ENCODE results near the gene ERGIC3. TPM values are rescaled to one million over a fixed set of nuclear protein-coding genes. Genes with fewer than 3 reads are reported as not detected.
"Not testable (repeated sequence)": the region's sequence is repeated elsewhere in the genome, so short reads cannot be mapped to it uniquely, and the experiment has no call there.

The ERGIC3 gene
- total RNA-seq, 4 donors from 2014 or later: 129 to 200 (median 163) TPM

GRCh38 chr20:35517125-35517524, 24.8 kb upstream of the ERGIC3 start:
- Histone ChIP-seq H3K36me3 (peaks cover 0 to 33% of the 10 kb centered on the region in 2 donors), H3K27me3 (no peaks in the 10 kb centered on the region), H3K27ac (no peak overlapping the region), H3K4me3 (no peak overlapping the region), H3K4me1 (no peaks in the 10 kb centered on the region), H3K9me3 (no peaks in the 10 kb centered on the region)
- WGBS, 2 donors (ENCODE audit: low coverage in 1 of 2): 100% methylated on average over 1 of the region's 1 CpG; no CpG with 5 or more reads in 1 of the 2 donors
- no peak for ATAC-seq
- TF ChIP-seq, protein P1, sequence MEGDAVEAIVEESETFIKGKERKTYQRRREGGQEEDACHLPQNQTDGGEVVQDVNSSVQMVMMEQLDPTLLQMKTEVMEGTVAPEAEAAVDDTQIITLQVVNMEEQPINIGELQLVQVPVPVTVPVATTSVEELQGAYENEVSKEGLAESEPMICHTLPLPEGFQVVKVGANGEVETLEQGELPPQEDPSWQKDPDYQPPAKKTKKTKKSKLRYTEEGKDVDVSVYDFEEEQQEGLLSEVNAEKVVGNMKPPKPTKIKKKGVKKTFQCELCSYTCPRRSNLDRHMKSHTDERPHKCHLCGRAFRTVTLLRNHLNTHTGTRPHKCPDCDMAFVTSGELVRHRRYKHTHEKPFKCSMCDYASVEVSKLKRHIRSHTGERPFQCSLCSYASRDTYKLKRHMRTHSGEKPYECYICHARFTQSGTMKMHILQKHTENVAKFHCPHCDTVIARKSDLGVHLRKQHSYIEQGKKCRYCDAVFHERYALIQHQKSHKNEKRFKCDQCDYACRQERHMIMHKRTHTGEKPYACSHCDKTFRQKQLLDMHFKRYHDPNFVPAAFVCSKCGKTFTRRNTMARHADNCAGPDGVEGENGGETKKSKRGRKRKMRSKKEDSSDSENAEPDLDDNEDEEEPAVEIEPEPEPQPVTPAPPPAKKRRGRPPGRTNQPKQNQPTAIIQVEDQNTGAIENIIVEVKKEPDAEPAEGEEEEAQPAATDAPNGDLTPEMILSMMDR (IDR thresholded peaks at IDR 0.05): no peak
- no peak for TF ChIP-seq EP300 (IDR thresholded peaks at IDR 0.05)
- no peak for TF ChIP-seq POLR2AphosphoS5 (IDR thresholded peaks at IDR 0.05)
- no peak for TF ChIP-seq POLR2A (IDR thresholded peaks at IDR 0.05)

DNA sequence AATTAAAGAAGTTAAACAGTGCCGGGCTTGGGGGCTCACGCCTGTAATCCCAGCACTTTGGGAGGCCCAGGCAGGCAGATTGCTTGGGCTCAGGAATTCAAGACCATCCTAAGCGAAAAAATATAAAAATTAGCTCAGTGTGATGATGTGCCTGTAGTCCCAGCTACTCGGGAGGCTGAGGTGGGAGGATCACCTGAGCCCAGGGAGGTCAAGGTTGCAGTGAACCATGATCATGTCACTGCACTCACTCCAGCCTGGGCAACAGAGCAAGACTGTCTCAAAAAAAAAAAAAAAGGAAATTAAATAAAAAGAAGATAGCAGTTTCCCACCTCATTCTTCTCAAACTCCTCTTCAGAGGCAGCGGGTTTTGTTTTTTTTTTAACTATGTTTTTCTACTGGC, 24.1 kb upstream of the ERGIC3 start:
- not testable (repeated sequence) for ATAC-seq, H3K27me3 ChIP-seq, H3K9me3 ChIP-seq, H3K27ac ChIP-seq, H3K4me3 ChIP-seq, H3K4me1 ChIP-seq
- 94 to 100% methylated on average over 5 of the region's 5 CpGs for WGBS, 2 donors (ENCODE audit: low coverage in 1 of 2)
- peaks cover 0 to 27% of the 10 kb centered on the region in 2 donors for H3K36me3 ChIP-seq

DNA sequence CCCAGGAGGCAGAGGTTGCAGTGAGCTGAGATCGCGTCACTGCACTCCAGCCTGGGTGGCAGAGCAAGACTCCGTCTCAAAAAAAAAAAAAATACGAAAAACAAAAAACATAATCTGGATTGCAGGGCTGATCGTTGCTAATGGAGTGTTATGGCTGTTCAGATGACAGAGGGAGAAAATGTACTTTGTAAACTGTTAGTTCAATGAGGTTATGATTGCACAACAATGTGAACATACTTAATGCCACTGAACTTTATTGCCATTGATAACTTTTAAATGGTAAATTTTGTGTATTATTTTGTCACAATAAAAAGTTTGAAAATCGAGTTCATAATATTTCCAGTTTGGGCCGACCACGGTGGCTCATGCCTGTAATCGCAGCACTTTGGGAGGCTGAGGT, 22.9 kb upstream of the ERGIC3 start:
- Histone ChIP-seq H3K27ac (no peak overlapping the region), H3K27me3 (no peaks in the 10 kb centered on the region)
- 83 to 90% methylated on average over 6 of the region's 9 CpGs for WGBS, 2 donors (ENCODE audit: low coverage in 1 of 2)

DNA sequence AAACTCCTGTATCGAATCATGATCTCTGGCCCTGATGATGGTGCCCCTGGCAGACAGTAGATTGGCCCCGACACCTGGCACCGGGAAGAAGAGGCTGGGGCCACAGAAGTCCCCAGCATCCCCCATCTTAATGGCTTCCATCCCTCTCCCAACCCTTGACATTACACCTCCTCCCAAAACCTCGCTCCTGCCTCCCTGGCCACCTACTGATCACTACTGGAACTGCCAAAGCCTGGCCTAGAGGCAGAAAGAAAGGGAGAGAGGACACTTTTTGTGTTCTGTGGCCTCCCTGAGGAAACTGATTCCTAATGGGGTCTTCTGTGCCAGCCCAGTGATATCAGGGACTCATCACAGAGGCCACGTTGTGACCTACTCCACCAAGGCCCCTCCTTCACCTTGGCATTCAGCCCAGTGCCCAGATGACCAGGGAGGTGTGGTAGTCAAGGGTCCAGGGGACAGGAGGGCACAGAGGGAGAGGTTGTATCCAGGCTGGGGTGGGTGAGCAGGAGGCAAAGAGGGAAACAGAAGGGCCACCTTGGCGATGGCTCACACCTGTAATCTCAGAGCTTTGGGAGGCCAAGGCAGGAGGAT, 18.5 kb upstream of the ERGIC3 start:
- TF ChIP-seq, protein P1 (IDR thresholded peaks at IDR 0.05): peak in 1 of 4 experiments; percentile 34
- TF ChIP-seq POLR2AphosphoS5 (IDR thresholded peaks at IDR 0.05): no peak
- H3K4me3 ChIP-seq: no peak overlapping the region
- ATAC-seq: no peak
- H3K4me1 ChIP-seq: no peaks in the 10 kb centered on the region
- 68 to 100% methylated on average over 1 to 3 of the region's 6 CpGs for WGBS, 2 donors (ENCODE audit: low coverage in 1 of 2)
- H3K27ac ChIP-seq: no peak overlapping the region
- H3K36me3 ChIP-seq: no peaks in the 10 kb centered on the region
- no peaks in the 10 kb centered on the region for H3K27me3 ChIP-seq
- H3K9me3 ChIP-seq: no peaks in the 10 kb centered on the region

More for the DNA sequence above, 22.9 kb upstream of the ERGIC3 start:
- Histone ChIP-seq H3K4me3 (no peak overlapping the region), H3K36me3 (peaks cover 0 to 17% of the 10 kb centered on the region in 2 donors), H3K4me1 (no peaks in the 10 kb centered on the region), H3K9me3 (no peaks in the 10 kb centered on the region)
- no peak for ATAC-seq
- TF ChIP-seq, protein P1 (IDR thresholded peaks at IDR 0.05): no peak
- no peak for TF ChIP-seq POLR2AphosphoS5 (IDR thresholded peaks at IDR 0.05)
- TF ChIP-seq EP300 (IDR thresholded peaks at IDR 0.05): no peak
- TF ChIP-seq POLR2A (IDR thresholded peaks at IDR 0.05): no peak

DNA sequence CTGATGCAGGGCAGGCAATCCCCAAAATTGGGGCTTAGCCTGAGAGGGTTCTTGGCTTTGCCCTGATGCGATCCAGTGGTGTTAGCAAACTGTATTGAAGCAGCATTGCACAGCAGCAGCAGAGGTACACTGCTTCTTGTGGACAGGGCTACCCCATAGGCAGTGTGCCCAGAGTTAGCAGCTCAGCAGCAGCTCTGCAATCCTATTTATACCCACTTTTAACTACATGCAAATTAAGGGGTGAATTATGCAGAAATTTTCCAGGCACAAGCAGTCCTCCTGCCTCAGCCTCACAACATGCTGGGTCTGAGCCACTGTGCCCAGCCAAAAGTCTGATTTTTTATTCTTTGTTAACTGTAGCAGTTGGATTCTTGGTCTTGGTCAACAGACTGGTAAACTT, 16.2 kb upstream of the ERGIC3 start:
- ATAC-seq: no peak
- Histone ChIP-seq H3K27ac (no peak overlapping the region), H3K36me3 (no peaks in the 10 kb centered on the region), H3K4me3 (no peak overlapping the region), H3K4me1 (no peaks in the 10 kb centered on the region), H3K27me3 (no peaks in the 10 kb centered on the region), H3K9me3 (no peaks in the 10 kb centered on the region)
- no peak for TF ChIP-seq EP300 (IDR thresholded peaks at IDR 0.05)
- no peak for TF ChIP-seq POLR2A (IDR thresholded peaks at IDR 0.05)
- TF ChIP-seq, protein P1 (IDR thresholded peaks at IDR 0.05): no peak
- TF ChIP-seq POLR2AphosphoS5 (IDR thresholded peaks at IDR 0.05): no peak
- 100% methylated on average over 1 of the region's 1 CpG; no CpG with 5 or more reads in 1 of the 2 donors for WGBS, 2 donors (ENCODE audit: low coverage in 1 of 2)

Data from gastroesophageal sphincter (tissue), 4 donors.